Small intestine (tissue), 7 donors: ENCODE measurements around the gene TDRD3. TPM values are rescaled to one million over a fixed set of nuclear protein-coding genes. Genes with fewer than 3 reads are reported as not detected.

ENCODE experiments used
- DNase-seq, 2 donors: peaks; one replicate each; pipeline versions ENCODE4 v3.0.0 to v3.0.0-alpha.2; 2013
- FAIRE-seq: peaks from 2 replicates; lab custom pipeline; 2012; peaks lifted over from hg19 to GRCh38; lab: Jason Lieb, UNC
- H3K27ac ChIP-seq, 3 donors: one replicate each; pipeline ENCODE4 v1.5.1; 2013; ENCODE audit warnings: low read length in 2 of 3, mild to moderate bottlenecking in 2 of 3, control low read depth in 1 of 3, inconsistent platforms in 1 of 3, low read depth in 1 of 3, moderate library complexity in 1 of 3
- H3K27me3 ChIP-seq, 3 donors: one replicate each; pipeline ENCODE4 v1.6.1; 2013; ENCODE audit warnings: low read length in 3 of 3, inconsistent platforms in 1 of 3; ENCODE audit not compliant: control insufficient read depth in 3 of 3, insufficient read depth in 3 of 3
- H3K36me3 ChIP-seq, 3 donors: one replicate each; pipeline ENCODE4 v1.6.1; 2013; ENCODE audit warnings: low read length in 3 of 3, inconsistent platforms in 1 of 3, low read depth in 1 of 3, mild to moderate bottlenecking in 1 of 3, moderate library complexity in 1 of 3; ENCODE audit not compliant: control insufficient read depth in 3 of 3, insufficient read depth in 2 of 3
- H3K4me1 ChIP-seq, 3 donors: one replicate each; pipeline ENCODE4 v1.6.1; 2013; ENCODE audit warnings: low read length in 2 of 3, inconsistent platforms in 1 of 3, low read depth in 1 of 3, mild to moderate bottlenecking in 1 of 3, moderate library complexity in 1 of 3; ENCODE audit not compliant: control insufficient read depth in 3 of 3, insufficient read depth in 2 of 3
- H3K4me3 ChIP-seq, 3 donors: one replicate each; pipeline ENCODE4 v1.5.1; 2013; ENCODE audit warnings: low read length in 3 of 3, control low read depth in 1 of 3, inconsistent platforms in 1 of 3, low read depth in 1 of 3, mild to moderate bottlenecking in 1 of 3, moderate library complexity in 1 of 3
- H3K9me3 ChIP-seq, 2 donors: one replicate each; pipeline ENCODE4 v1.6.1; 2013; ENCODE audit warnings: low read depth in 1 of 2, low read length in 1 of 2; ENCODE audit not compliant: control insufficient read depth in 2 of 2, insufficient read depth in 1 of 2
- WGBS, 3 donors: extraction: QIAGEN DNeasy Blood & Tissue Kit; methylation state at CpG; one replicate each; pipeline ENCODE4 v1.1.7; 2013; 5-methylcytosine and 5-hydroxymethylcytosine counted together
- polyA plus RNA-seq, 4 donors: library from polyadenylated mRNA; stranded (reverse) in 3 of 4; unstranded in 1 of 4; fragments of 200-250 nt in 3 of 4; fragments of 120-200 nt in 1 of 4; gene quantifications; one replicate each; pipeline versions ENCODE4 v1.2.1 to v1.2.3, GENCODE V29; 2013
- donor health status: healthy with polysubstance abuse.
- donor health status: control.
- donor health status: control.
- donor health status: Bipolar disorder and iron deficiency.
- donor health status: healthy.

Gene TDRD3
- polyA plus RNA-seq, 4 donors, result 10.0 to 21.7 (median 10.1) TPM

- H3K4me1 ChIP-seq, result no peaks in the 10 kb centered on the region
- H3K27ac ChIP-seq, result no peak overlapping the region
- DNase-seq, result peak; percentile 44 to 58
- no peaks in the 10 kb centered on the region for H3K27me3 ChIP-seq
- H3K4me3 ChIP-seq, result no peak overlapping the region
- whole genome bisulfite sequencing, 3 donors, result 19 to 48% (median 31%) methylated on average over 2 of the region's 2 CpGs
- H3K36me3 ChIP-seq, result peaks cover 0 to 2% (median 0%) of the 10 kb centered on the region in 3 donors
- peak; percentile 98 for FAIRE-seq
- no peaks in the 10 kb centered on the region for H3K9me3 ChIP-seq
Measured at GRCh38 chr13:60448907-60449510, 52.0 kb downstream of the TDRD3 start.

GRCh38 chr13:60453490-60453889 is 56.5 kb downstream of the TDRD3 start:
- Histone ChIP-seq H3K4me3 (no peak overlapping the region), H3K36me3 (peaks cover 0 to 3% (median 0%) of the 10 kb centered on the region in 3 donors), H3K4me1 (no peaks in the 10 kb centered on the region), H3K27me3 (no peaks in the 10 kb centered on the region), H3K27ac (no peak overlapping the region), H3K9me3 (no peaks in the 10 kb centered on the region)
- FAIRE-seq (no peak), DNase-seq (no peak)
- 94 to 95% (median 95%) methylated on average over 3 of the region's 3 CpGs for WGBS, 3 donors

GRCh38 chr13:60454425-60454824 is 57.4 kb downstream of the TDRD3 start:
- H3K36me3 ChIP-seq, result peaks cover 0 to 3% (median 0%) of the 10 kb centered on the region in 3 donors
- no peaks in the 10 kb centered on the region for H3K4me1 ChIP-seq
- H3K27ac ChIP-seq, result no peak overlapping the region
- DNase-seq, result peak in 1 of 2 donors; percentile 24
- H3K9me3 ChIP-seq, result no peaks in the 10 kb centered on the region
- FAIRE-seq, result no peak
- no peaks in the 10 kb centered on the region for H3K27me3 ChIP-seq
- WGBS, 3 donors, result 92 to 97% (median 94%) methylated on average over 1 of the region's 1 CpG
- no peak overlapping the region for H3K4me3 ChIP-seq

- DNase-seq, result peak in 1 of 2 donors; percentile 61
- Histone ChIP-seq H3K36me3 (peaks cover 0 to 4% (median 0%) of the 10 kb centered on the region in 3 donors), H3K27ac (no peak overlapping the region), H3K4me3 (no peak overlapping the region), H3K27me3 (no peaks in the 10 kb centered on the region), H3K4me1 (no peaks in the 10 kb centered on the region), H3K9me3 (no peaks in the 10 kb centered on the region)
- no peak for FAIRE-seq
- 33 to 50% (median 35%) methylated on average over 1 of the region's 1 CpG for WGBS, 3 donors
Measured at GRCh38 chr13:60463787-60464186, 66.8 kb downstream of the TDRD3 start.

GRCh38 chr13:60467098-60467497 is 70.1 kb downstream of the TDRD3 start:
- Histone ChIP-seq H3K27ac (no peak overlapping the region), H3K36me3 (peaks cover 0 to 2% (median 0%) of the 10 kb centered on the region in 3 donors), H3K4me1 (no peaks in the 10 kb centered on the region), H3K9me3 (no peaks in the 10 kb centered on the region), H3K27me3 (no peaks in the 10 kb centered on the region), H3K4me3 (no peak overlapping the region)
- WGBS, 3 donors, result 94 to 100% (median 97%) methylated on average over 3 of the region's 3 CpGs
- FAIRE-seq (no peak), DNase-seq (no peak)

GRCh38 chr13:60479273-60479672 is 82.3 kb downstream of the TDRD3 start:
- no peak overlapping the region for H3K27ac ChIP-seq
- H3K27me3 ChIP-seq, result no peaks in the 10 kb centered on the region
- H3K4me1 ChIP-seq, result no peaks in the 10 kb centered on the region
- no peak overlapping the region for H3K4me3 ChIP-seq
- H3K36me3 ChIP-seq, result peaks cover 0 to 8% (median under 1%) of the 10 kb centered on the region in 3 donors
- peaks cover 0 to 18% of the 10 kb centered on the region in 2 donors for H3K9me3 ChIP-seq
- FAIRE-seq (no peak), DNase-seq (no peak)

- H3K27me3 ChIP-seq, result no peaks in the 10 kb centered on the region
- FAIRE-seq, result peak; percentile 10
- peaks cover 0 to 18% of the 10 kb centered on the region in 2 donors for H3K9me3 ChIP-seq
- no peak overlapping the region for H3K4me3 ChIP-seq
- H3K4me1 ChIP-seq, result no peaks in the 10 kb centered on the region
- DNase-seq, result no peak
- no peak overlapping the region for H3K27ac ChIP-seq
- peaks cover 1 to 9% (median 2%) of the 10 kb centered on the region in 3 donors for H3K36me3 ChIP-seq
Measured at GRCh38 chr13:60482012-60482411, 85.0 kb downstream of the TDRD3 start.

GRCh38 chr13:60484865-60485264 is 87.8 kb downstream of the TDRD3 start:
- Histone ChIP-seq H3K36me3 (peaks cover 2 to 12% (median 7%) of the 10 kb centered on the region in 3 donors), H3K4me1 (no peaks in the 10 kb centered on the region)
- no peak for FAIRE-seq

GRCh38 chr13:60491531-60491930 is 94.5 kb downstream of the TDRD3 start:
- H3K9me3 ChIP-seq, result peaks cover 0 to 16% of the 10 kb centered on the region in 2 donors

More at GRCh38 chr13:60484865-60485264, 87.8 kb downstream of the TDRD3 start:
- no peak overlapping the region for H3K27ac ChIP-seq
- peaks cover 0 to 14% of the 10 kb centered on the region in 2 donors for H3K9me3 ChIP-seq
- no peaks in the 10 kb centered on the region for H3K27me3 ChIP-seq
- no peak for DNase-seq
- no peak overlapping the region for H3K4me3 ChIP-seq

More at GRCh38 chr13:60491531-60491930, 94.5 kb downstream of the TDRD3 start:
- WGBS, 3 donors, result 76 to 87% (median 86%) methylated on average over 1 of the region's 1 CpG
- H3K4me3 ChIP-seq, result no peak overlapping the region
- DNase-seq (no peak), FAIRE-seq (no peak)
- H3K27ac ChIP-seq, result no peak overlapping the region
- peaks cover 2 to 9% (median 9%) of the 10 kb centered on the region in 3 donors for H3K36me3 ChIP-seq
- H3K4me1 ChIP-seq, result no peaks in the 10 kb centered on the region
- no peaks in the 10 kb centered on the region for H3K27me3 ChIP-seq
